ENCODE data around the gene PDE6C.
A peak's percentile ranks its signal among the peaks of the same experiment; 100 is the strongest.

Gene PDE6C

DNA sequence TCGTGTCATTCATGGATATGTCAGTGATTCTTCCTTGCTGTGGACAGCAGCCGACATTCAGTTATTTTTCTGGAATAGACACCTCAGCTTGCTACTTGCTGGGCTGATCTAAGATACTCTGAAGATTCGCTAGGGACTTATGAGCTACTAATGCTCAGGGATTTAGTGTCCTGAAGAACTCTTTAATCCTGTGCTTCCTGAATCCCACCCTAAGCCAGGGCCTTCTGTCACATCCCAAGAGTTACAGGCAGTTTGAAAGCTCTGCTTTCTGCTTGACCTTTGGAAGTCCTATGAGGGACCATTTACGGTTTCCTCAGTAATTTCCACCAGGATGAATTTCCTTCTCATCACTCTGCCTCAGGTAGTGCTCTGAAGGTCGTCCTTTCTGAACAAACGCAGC lies at the start of gene PDE6C:
PDE6C (plus strand) TSS at position 227 of the 400 bp plus-strand sequence. CDS start 189 bp downstream, outside the sequence.
- Histone ChIP-seq H3K27me3 (ENCODE audit: control insufficient read depth in 5 of 5, insufficient read depth in 4 of 5, low read length in 5 of 5) (no peaks in the 10 kb centered on the region), H3K4me3 (ENCODE audit: low read depth in 1 of 5, low read length in 5 of 5) (no peak within 1 kb of the TSS), H3K9ac (ENCODE audit: low read length in 5 of 5) (no peak within 1 kb of the TSS), H3K36me3 (ENCODE audit: control insufficient read depth in 5 of 5, insufficient read depth in 5 of 5, low read length in 5 of 5) (no peaks in the 10 kb centered on the region), H3K9me3 (ENCODE audit: control insufficient read depth in 5 of 5, low read length in 5 of 5) (peaks cover 0 to 8% (median 3%) of the 10 kb centered on the region in 5 donors), H3K4me1 (ENCODE audit: control insufficient read depth in 5 of 5, insufficient read depth in 5 of 5, low read length in 5 of 5) (no peaks in the 10 kb centered on the region), H3K27ac (ENCODE audit: low read depth, low read length) (no peak within 1 kb of the TSS)

DNA sequence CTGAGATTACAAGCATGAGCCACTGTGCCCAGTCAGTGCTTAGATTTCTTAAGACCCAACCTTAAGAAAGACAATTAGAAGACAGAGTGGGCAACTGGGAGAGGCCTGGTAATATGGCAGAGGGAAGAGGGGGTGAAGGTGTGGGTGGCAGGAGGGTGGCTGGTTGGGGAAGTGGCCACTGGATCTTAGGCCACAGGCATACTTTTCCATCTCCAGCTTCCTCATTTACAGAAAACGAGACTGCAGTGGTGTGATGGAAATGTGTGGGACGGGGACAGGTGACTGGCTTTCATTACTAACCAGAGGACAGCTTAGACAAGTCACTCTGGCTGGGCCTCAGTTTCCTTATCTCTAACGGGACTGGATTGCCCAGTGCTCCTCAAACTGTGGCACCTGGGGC lies 46.9 kb upstream of the PDE6C start:
- peaks cover 0 to 21% (median 8%) of the 10 kb centered on the region in 5 donors for H3K27me3 ChIP-seq (ENCODE audit: control insufficient read depth in 5 of 5, insufficient read depth in 4 of 5, low read length in 5 of 5)
- H3K27ac ChIP-seq (ENCODE audit: low read depth, low read length) = no peak overlapping the region
- no peak overlapping the region for H3K4me3 ChIP-seq (ENCODE audit: low read depth in 1 of 5, low read length in 5 of 5)

DNA sequence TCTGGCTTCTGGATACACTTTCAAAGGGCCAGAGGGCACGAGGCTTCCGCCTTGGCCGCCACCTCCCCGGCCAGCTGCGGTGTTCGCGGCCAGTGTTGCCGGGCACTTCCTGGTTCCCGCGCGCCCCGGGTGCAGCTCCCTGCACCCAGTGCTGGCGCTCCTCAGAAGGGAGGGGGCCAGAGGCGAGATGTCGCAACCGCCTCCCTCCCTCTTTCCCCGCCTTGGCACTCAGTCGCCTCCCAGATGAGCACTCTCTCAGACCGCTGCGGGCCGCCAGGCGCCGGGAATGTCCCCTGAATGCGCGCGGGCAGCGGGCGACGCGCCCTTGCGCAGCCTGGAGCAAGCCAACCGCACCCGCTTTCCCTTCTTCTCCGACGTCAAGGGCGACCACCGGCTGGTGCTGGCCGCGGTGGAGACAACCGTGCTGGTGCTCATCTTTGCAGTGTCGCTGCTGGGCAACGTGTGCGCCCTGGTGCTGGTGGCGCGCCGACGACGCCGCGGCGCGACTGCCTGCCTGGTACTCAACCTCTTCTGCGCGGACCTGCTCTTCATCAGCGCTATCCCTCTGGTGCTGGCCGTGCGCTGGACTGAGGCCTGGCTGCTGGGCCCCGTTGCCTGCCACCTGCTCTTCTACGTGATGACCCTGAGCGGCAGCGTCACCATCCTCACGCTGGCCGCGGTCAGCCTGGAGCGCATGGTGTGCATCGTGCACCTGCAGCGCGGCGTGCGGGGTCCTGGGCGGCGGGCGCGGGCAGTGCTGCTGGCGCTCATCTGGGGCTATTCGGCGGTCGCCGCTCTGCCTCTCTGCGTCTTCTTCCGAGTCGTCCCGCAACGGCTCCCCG lies 45.7 kb upstream of the PDE6C start, which contains the start of gene FFAR4:
FFAR4 (plus strand) TSS at position 231 of the 842 bp plus-strand sequence; CDS start at position 287, 56 bp downstream.
- no peaks in the 10 kb centered on the region for H3K9me3 ChIP-seq (ENCODE audit: control insufficient read depth in 5 of 5, low read length in 5 of 5)
- H3K4me3 ChIP-seq (ENCODE audit: low read depth in 1 of 5, low read length in 5 of 5) = peak within 1 kb of the TSS; percentile 61 to 83 (median 74)
- H3K36me3 ChIP-seq (ENCODE audit: control insufficient read depth in 5 of 5, insufficient read depth in 5 of 5, low read length in 5 of 5) = no peaks in the 10 kb centered on the region
- peaks cover 3 to 46% (median 26%) of the 10 kb centered on the region in 5 donors for H3K4me1 ChIP-seq (ENCODE audit: control insufficient read depth in 5 of 5, insufficient read depth in 5 of 5, low read length in 5 of 5)
- H3K27ac ChIP-seq (ENCODE audit: low read depth, low read length) = peak within 1 kb of the TSS; percentile 37
- H3K9ac ChIP-seq (ENCODE audit: low read length in 5 of 5) = peak within 1 kb of the TSS in 1 of 5 donors; percentile 50
- H3K27me3 ChIP-seq (ENCODE audit: control insufficient read depth in 5 of 5, insufficient read depth in 4 of 5, low read length in 5 of 5) = peaks cover 0 to 21% (median 8%) of the 10 kb centered on the region in 5 donors

More for the DNA sequence above, 46.9 kb upstream of the PDE6C start:
- H3K4me1 ChIP-seq (ENCODE audit: control insufficient read depth in 5 of 5, insufficient read depth in 5 of 5, low read length in 5 of 5) = peaks cover 3 to 38% (median 26%) of the 10 kb centered on the region in 5 donors
- no peak overlapping the region for H3K9ac ChIP-seq (ENCODE audit: low read length in 5 of 5)
- H3K36me3 ChIP-seq (ENCODE audit: control insufficient read depth in 5 of 5, insufficient read depth in 5 of 5, low read length in 5 of 5) = no peaks in the 10 kb centered on the region
- H3K9me3 ChIP-seq (ENCODE audit: control insufficient read depth in 5 of 5, low read length in 5 of 5) = no peaks in the 10 kb centered on the region

DNA sequence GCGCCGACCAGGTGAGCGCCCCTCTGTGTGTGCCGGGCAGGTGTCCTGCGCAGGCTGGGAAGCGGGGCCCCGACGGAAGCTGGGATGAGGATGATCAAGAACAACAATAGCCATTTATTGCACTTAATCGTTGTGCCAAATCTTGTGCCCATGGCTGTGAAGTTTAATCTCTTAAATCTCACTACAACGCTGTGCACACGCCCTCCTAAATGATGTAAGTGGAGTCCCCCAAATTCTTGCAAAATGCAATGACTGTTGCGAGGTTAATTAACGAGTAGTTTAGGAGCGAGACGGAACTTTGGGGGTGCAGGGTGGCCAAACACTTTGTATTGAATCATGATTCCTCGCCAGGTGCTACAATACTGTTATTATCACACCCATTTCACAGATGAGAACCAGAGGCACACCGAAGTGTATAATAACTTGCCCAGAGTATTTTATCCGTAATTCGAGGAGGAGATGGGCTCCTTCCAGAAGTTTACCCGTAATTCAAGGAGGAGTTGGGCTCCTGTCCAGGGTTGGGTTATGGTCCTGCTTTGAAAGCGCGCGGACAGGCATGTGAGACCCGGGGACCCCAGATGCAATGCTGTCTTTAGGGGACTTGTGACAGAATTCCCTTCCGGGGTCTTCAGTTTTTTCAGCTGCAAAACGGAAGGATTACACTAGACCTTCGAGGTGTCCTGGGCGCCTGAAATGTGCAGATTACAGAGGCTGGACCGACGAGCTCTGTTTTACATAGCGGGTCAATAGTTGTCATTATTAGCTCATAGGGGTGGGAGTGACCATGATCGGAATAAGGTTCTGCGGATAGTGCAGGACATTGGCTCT lies 44.8 kb upstream of the PDE6C start:
- Histone ChIP-seq H3K9me3 (ENCODE audit: control insufficient read depth in 5 of 5, low read length in 5 of 5) (no peaks in the 10 kb centered on the region), H3K4me3 (ENCODE audit: low read depth in 1 of 5, low read length in 5 of 5) (peak overlapping the region; percentile 61 to 83 (median 74)), H3K27me3 (ENCODE audit: control insufficient read depth in 5 of 5, insufficient read depth in 4 of 5, low read length in 5 of 5) (peaks cover 0 to 21% (median 8%) of the 10 kb centered on the region in 5 donors), H3K9ac (ENCODE audit: low read length in 5 of 5) (peak overlapping the region in 1 of 5 donors; percentile 49), H3K4me1 (ENCODE audit: control insufficient read depth in 5 of 5, insufficient read depth in 5 of 5, low read length in 5 of 5) (peaks cover 3 to 55% (median 33%) of the 10 kb centered on the region in 5 donors), H3K27ac (ENCODE audit: low read depth, low read length) (peak overlapping the region; percentile 29), H3K36me3 (ENCODE audit: control insufficient read depth in 5 of 5, insufficient read depth in 5 of 5, low read length in 5 of 5) (no peaks in the 10 kb centered on the region)

DNA sequence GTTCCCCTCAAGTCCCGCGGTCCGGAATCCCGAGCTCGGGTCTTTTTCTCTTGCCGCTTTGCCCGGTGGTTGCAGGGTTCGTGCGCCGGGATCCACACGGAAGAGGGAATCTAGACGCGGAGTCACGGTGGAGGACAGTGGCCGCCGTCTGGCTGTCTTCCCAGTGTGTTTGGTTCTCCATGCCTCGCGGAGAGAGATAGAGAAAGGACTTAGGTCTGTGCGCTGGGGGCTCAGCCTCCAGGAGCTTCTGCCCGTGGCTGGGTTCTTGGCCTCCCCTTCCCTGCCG lies 44.3 kb upstream of the PDE6C start:
- Histone ChIP-seq H3K9me3 (ENCODE audit: control insufficient read depth in 5 of 5, low read length in 5 of 5) (no peaks in the 10 kb centered on the region), H3K36me3 (ENCODE audit: control insufficient read depth in 5 of 5, insufficient read depth in 5 of 5, low read length in 5 of 5) (no peaks in the 10 kb centered on the region), H3K9ac (ENCODE audit: low read length in 5 of 5) (peak overlapping the region in 2 of 5 donors; percentile 4 to 61), H3K27me3 (ENCODE audit: control insufficient read depth in 5 of 5, insufficient read depth in 4 of 5, low read length in 5 of 5) (peaks cover 0 to 21% (median 8%) of the 10 kb centered on the region in 5 donors), H3K27ac (ENCODE audit: low read depth, low read length) (peak overlapping the region; percentile 29), H3K4me1 (ENCODE audit: control insufficient read depth in 5 of 5, insufficient read depth in 5 of 5, low read length in 5 of 5) (peaks cover 3 to 60% (median 39%) of the 10 kb centered on the region in 5 donors), H3K4me3 (ENCODE audit: low read depth in 1 of 5, low read length in 5 of 5) (peak overlapping the region; percentile 61 to 83 (median 74))

DNA sequence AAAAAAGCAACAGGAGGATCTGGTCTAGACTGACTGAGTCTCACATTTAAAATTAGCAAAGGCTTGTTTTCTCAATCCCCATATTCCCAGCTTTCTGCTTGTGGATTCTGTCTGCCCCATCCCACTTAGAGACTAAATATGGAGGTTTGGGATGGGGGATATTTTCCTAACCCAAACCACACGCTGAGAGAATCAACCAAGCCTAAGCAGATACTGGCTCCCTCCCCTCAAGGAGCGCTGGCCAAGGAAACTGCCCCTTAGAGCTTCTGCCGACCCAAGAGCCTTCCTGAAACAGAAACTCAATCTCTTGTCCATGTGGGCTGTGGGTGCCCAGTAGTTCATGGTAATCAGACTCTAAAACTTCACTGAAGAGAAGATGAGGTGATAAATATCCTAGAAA lies 42.0 kb upstream of the PDE6C start:
- Histone ChIP-seq H3K9ac (ENCODE audit: low read length in 5 of 5) (no peak overlapping the region), H3K27me3 (ENCODE audit: control insufficient read depth in 5 of 5, insufficient read depth in 4 of 5, low read length in 5 of 5) (peaks cover 0 to 21% (median 8%) of the 10 kb centered on the region in 5 donors), H3K4me3 (ENCODE audit: low read depth in 1 of 5, low read length in 5 of 5) (no peak overlapping the region), H3K36me3 (ENCODE audit: control insufficient read depth in 5 of 5, insufficient read depth in 5 of 5, low read length in 5 of 5) (no peaks in the 10 kb centered on the region), H3K4me1 (ENCODE audit: control insufficient read depth in 5 of 5, insufficient read depth in 5 of 5, low read length in 5 of 5) (peaks cover 3 to 67% (median 43%) of the 10 kb centered on the region in 5 donors), H3K9me3 (ENCODE audit: control insufficient read depth in 5 of 5, low read length in 5 of 5) (no peaks in the 10 kb centered on the region), H3K27ac (ENCODE audit: low read depth, low read length) (no peak overlapping the region)

DNA sequence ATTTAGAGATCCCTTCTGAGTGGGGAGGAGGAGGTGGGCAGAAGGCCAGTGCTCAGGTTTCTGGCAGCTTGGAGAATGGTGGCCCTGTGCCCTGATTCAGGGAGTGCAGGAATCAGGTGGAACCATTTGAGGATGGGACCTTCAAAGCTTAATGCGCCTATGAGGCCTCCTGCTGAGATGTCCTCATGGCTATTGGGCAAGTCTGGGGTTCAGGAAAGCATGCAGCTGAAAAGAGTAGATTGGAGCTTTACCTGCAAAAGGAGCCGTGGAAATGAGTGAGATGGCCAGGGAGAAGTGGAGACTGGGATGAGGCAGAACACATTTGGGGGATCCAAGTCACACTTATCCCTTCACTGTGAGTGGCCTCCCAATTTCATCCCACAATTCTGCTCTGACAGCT lies 39.7 kb upstream of the PDE6C start:
- Histone ChIP-seq H3K9ac (ENCODE audit: low read length in 5 of 5) (no peak overlapping the region), H3K4me1 (ENCODE audit: control insufficient read depth in 5 of 5, insufficient read depth in 5 of 5, low read length in 5 of 5) (peaks cover 3 to 47% (median 22%) of the 10 kb centered on the region in 5 donors), H3K36me3 (ENCODE audit: control insufficient read depth in 5 of 5, insufficient read depth in 5 of 5, low read length in 5 of 5) (no peaks in the 10 kb centered on the region), H3K27me3 (ENCODE audit: control insufficient read depth in 5 of 5, insufficient read depth in 4 of 5, low read length in 5 of 5) (peaks cover 0 to 10% (median 3%) of the 10 kb centered on the region in 5 donors), H3K4me3 (ENCODE audit: low read depth in 1 of 5, low read length in 5 of 5) (no peak overlapping the region), H3K9me3 (ENCODE audit: control insufficient read depth in 5 of 5, low read length in 5 of 5) (no peaks in the 10 kb centered on the region), H3K27ac (ENCODE audit: low read depth, low read length) (no peak overlapping the region)

DNA sequence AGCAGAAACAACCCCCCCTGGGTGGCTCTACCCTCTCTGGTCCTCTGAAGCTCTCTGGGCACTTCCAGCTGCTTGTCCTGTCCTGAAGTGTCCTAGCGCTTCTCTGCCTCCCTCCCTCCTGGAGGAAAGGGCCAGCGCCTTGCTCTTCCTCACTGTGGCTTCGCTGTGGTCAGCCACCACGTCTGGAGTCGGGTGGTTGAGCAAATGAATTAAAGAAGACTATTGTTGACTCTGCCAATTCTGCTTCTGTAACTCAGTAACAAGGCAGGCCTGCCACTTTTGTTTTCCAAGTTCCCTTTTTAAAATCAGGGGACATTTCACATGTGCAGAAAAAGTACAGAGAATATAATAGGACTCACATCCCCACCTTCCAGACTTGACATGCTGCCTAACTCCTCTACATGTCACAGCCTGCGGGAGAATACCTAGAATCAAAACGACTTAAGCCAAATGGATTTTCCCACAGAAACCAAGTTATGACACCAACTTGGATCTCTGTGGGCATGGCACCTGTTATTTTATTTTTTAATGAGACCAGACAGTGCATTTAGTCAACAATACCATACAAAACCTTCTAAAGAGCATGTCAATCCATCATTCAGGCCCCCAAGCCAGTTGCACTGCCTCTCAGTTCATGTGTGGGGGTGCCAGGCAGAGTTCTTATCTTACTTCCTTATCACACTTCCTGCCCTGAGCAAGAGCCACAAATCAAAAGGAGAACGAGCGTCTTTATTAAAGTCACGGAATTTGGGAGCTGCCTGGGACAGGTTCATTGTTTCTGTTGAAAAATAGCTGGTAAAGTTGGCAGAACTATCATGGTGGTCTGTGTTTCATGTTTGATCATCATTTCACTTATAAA lies 39.1 kb upstream of the PDE6C start:
- Histone ChIP-seq H3K4me1 (ENCODE audit: control insufficient read depth in 5 of 5, insufficient read depth in 5 of 5, low read length in 5 of 5) (peaks cover 3 to 41% (median 17%) of the 10 kb centered on the region in 5 donors), H3K9ac (ENCODE audit: low read length in 5 of 5) (no peak overlapping the region), H3K9me3 (ENCODE audit: control insufficient read depth in 5 of 5, low read length in 5 of 5) (no peaks in the 10 kb centered on the region), H3K4me3 (ENCODE audit: low read depth in 1 of 5, low read length in 5 of 5) (no peak overlapping the region), H3K27me3 (ENCODE audit: control insufficient read depth in 5 of 5, insufficient read depth in 4 of 5, low read length in 5 of 5) (peaks cover 0 to 4% (median 0%) of the 10 kb centered on the region in 5 donors), H3K36me3 (ENCODE audit: control insufficient read depth in 5 of 5, insufficient read depth in 5 of 5, low read length in 5 of 5) (no peaks in the 10 kb centered on the region), H3K27ac (ENCODE audit: low read depth, low read length) (no peak overlapping the region)

DNA sequence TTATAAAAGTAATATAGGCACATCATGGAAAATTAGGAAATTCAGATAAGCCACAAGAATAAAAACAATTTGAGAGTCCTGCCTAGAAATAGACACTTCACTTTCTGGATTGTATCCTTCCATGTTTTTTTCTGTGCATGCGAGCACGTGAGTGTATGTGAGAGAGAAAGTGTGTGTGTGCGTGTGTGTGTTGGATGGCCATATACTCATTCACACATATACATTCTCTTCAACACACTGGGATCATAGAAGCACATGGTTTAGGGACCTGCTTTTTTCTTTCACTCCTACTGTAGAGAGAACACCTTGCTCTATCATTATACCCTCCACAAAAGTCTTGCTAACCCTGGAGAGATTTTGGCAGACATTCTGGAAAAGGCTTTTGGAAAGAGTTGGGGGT lies 38.4 kb upstream of the PDE6C start:
- Histone ChIP-seq H3K9ac (ENCODE audit: low read length in 5 of 5) (no peak overlapping the region), H3K27ac (ENCODE audit: low read depth, low read length) (no peak overlapping the region)

More for the DNA sequence above, 38.4 kb upstream of the PDE6C start:
- H3K4me3 ChIP-seq (ENCODE audit: low read depth in 1 of 5, low read length in 5 of 5) = no peak overlapping the region
- peaks cover 0 to 1% (median 0%) of the 10 kb centered on the region in 5 donors for H3K36me3 ChIP-seq (ENCODE audit: control insufficient read depth in 5 of 5, insufficient read depth in 5 of 5, low read length in 5 of 5)
- H3K9me3 ChIP-seq (ENCODE audit: control insufficient read depth in 5 of 5, low read length in 5 of 5) = no peaks in the 10 kb centered on the region
- no peaks in the 10 kb centered on the region for H3K27me3 ChIP-seq (ENCODE audit: control insufficient read depth in 5 of 5, insufficient read depth in 4 of 5, low read length in 5 of 5)
- peaks cover 0 to 35% (median 12%) of the 10 kb centered on the region in 5 donors for H3K4me1 ChIP-seq (ENCODE audit: control insufficient read depth in 5 of 5, insufficient read depth in 5 of 5, low read length in 5 of 5)

Data from subcutaneous abdominal adipose tissue (tissue), 5 donors.